ENCODE data around the gene HOXC12. TPM values are rescaled to one million over a fixed set of nuclear protein-coding genes. Genes with fewer than 3 reads are reported as not detected.

The HOXC12 gene
- total RNA-seq, 2 donors from 2014 or later, result not detected

GRCh38 chr12:53956251-53956887 is 1.7 kb downstream of the HOXC12 start:
- ATAC-seq (no peak), DNase-seq (ENCODE audit: low spot score) (no peak)
- Mint-ChIP-seq H3K27ac (no peak overlapping the region), H3K4me3 (no peak overlapping the region), H3K27me3 (peaks cover 56 to 75% of the 10 kb centered on the region in 2 donors), H3K4me1 (ENCODE audit: low read depth in 2 of 2) (peaks cover 26 to 32% of the 10 kb centered on the region in 2 donors), H3K9me3 (no peaks in the 10 kb centered on the region), H3K36me3 (peaks cover 5% of the 10 kb centered on the region)

- peaks cover 51 to 68% of the 10 kb centered on the region in 2 donors for H3K27me3 Mint-ChIP-seq
- no peak overlapping the region for H3K27ac Mint-ChIP-seq
- H3K9me3 Mint-ChIP-seq, result no peaks in the 10 kb centered on the region
- peaks cover 5% of the 10 kb centered on the region for H3K36me3 Mint-ChIP-seq
- ATAC-seq (no peak), DNase-seq (ENCODE audit: low spot score) (no peak)
- H3K4me1 Mint-ChIP-seq (ENCODE audit: low read depth in 2 of 2), result peaks cover 26 to 28% of the 10 kb centered on the region in 2 donors
- no peak overlapping the region for H3K4me3 Mint-ChIP-seq
Observed at GRCh38 chr12:53956914-53957536, 2.3 kb downstream of the HOXC12 start.

GRCh38 chr12:53958128-53958527 is 3.4 kb downstream of the HOXC12 start:
- DNase-seq (ENCODE audit: low spot score) (no peak), ATAC-seq (no peak)
- Mint-ChIP-seq H3K4me3 (no peak overlapping the region), H3K27me3 (peaks cover 55 to 71% of the 10 kb centered on the region in 2 donors), H3K4me1 (ENCODE audit: low read depth in 2 of 2) (peaks cover 27% of the 10 kb centered on the region in 2 donors), H3K27ac (no peak overlapping the region), H3K36me3 (peaks cover 5% of the 10 kb centered on the region), H3K9me3 (no peaks in the 10 kb centered on the region)

GRCh38 chr12:53959314-53959713 is 4.6 kb downstream of the HOXC12 start:
- Mint-ChIP-seq H3K36me3 (no peaks in the 10 kb centered on the region), H3K4me1 (ENCODE audit: low read depth in 2 of 2) (peaks cover 26 to 32% of the 10 kb centered on the region in 2 donors), H3K27me3 (peaks cover 54 to 71% of the 10 kb centered on the region in 2 donors), H3K27ac (no peak overlapping the region), H3K4me3 (no peak overlapping the region), H3K9me3 (no peaks in the 10 kb centered on the region)
- ATAC-seq (no peak), DNase-seq (ENCODE audit: low spot score) (no peak)

- Mint-ChIP-seq H3K4me1 (ENCODE audit: low read depth in 2 of 2) (peaks cover 31 to 38% of the 10 kb centered on the region in 2 donors), H3K36me3 (no peaks in the 10 kb centered on the region), H3K27me3 (peaks cover 61 to 81% of the 10 kb centered on the region in 2 donors), H3K27ac (no peak overlapping the region), H3K9me3 (no peaks in the 10 kb centered on the region), H3K4me3 (peak overlapping the region; percentile 3)
- DNase-seq (ENCODE audit: low spot score) (no peak), ATAC-seq (no peak)
Observed at GRCh38 chr12:53960187-53961024, 5.7 kb downstream of the HOXC12 start.

- peaks cover 61 to 81% of the 10 kb centered on the region in 2 donors for H3K27me3 Mint-ChIP-seq
- H3K27ac Mint-ChIP-seq, result no peak overlapping the region
- DNase-seq (ENCODE audit: low spot score) (no peak), ATAC-seq (peak in 1 of 2 donors; percentile 15)
- H3K4me3 Mint-ChIP-seq, result no peak overlapping the region
- H3K9me3 Mint-ChIP-seq, result no peaks in the 10 kb centered on the region
- no peaks in the 10 kb centered on the region for H3K36me3 Mint-ChIP-seq
- H3K4me1 Mint-ChIP-seq (ENCODE audit: low read depth in 2 of 2), result peaks cover 30 to 38% of the 10 kb centered on the region in 2 donors
Observed at GRCh38 chr12:53961025-53961761, 6.5 kb downstream of the HOXC12 start.

- H3K27ac Mint-ChIP-seq, result no peak overlapping the region
- no peaks in the 10 kb centered on the region for H3K36me3 Mint-ChIP-seq
- peaks cover 67 to 86% of the 10 kb centered on the region in 2 donors for H3K27me3 Mint-ChIP-seq
- peaks cover 35 to 37% of the 10 kb centered on the region in 2 donors for H3K4me1 Mint-ChIP-seq (ENCODE audit: low read depth in 2 of 2)
- no peak overlapping the region for H3K4me3 Mint-ChIP-seq
- ATAC-seq (no peak), DNase-seq (ENCODE audit: low spot score) (no peak)
- no peaks in the 10 kb centered on the region for H3K9me3 Mint-ChIP-seq
Observed at GRCh38 chr12:53963005-53963404, 8.3 kb downstream of the HOXC12 start.

- Mint-ChIP-seq H3K27ac (no peak overlapping the region), H3K27me3 (peaks cover 67 to 86% of the 10 kb centered on the region in 2 donors), H3K9me3 (no peaks in the 10 kb centered on the region), H3K36me3 (no peaks in the 10 kb centered on the region), H3K4me3 (peak overlapping the region; percentile 16), H3K4me1 (ENCODE audit: low read depth in 2 of 2) (peaks cover 35 to 37% of the 10 kb centered on the region in 2 donors)
- ATAC-seq (no peak), DNase-seq (ENCODE audit: low spot score) (no peak)
Observed at GRCh38 chr12:53963434-53964314, 9.0 kb downstream of the HOXC12 start.

GRCh38 chr12:53964315-53964713 is 9.6 kb downstream of the HOXC12 start:
- ATAC-seq (no peak), DNase-seq (ENCODE audit: low spot score) (no peak)
- peak overlapping the region; percentile 16 for H3K4me3 Mint-ChIP-seq
- no peaks in the 10 kb centered on the region for H3K9me3 Mint-ChIP-seq
- H3K27me3 Mint-ChIP-seq, result peaks cover 66 to 84% of the 10 kb centered on the region in 2 donors
- no peak overlapping the region for H3K27ac Mint-ChIP-seq
- no peaks in the 10 kb centered on the region for H3K36me3 Mint-ChIP-seq
- peaks cover 35 to 37% of the 10 kb centered on the region in 2 donors for H3K4me1 Mint-ChIP-seq (ENCODE audit: low read depth in 2 of 2)

GRCh38 chr12:53965281-53966084 is 10.8 kb downstream of the HOXC12 start:
- Mint-ChIP-seq H3K9me3 (no peaks in the 10 kb centered on the region), H3K36me3 (no peaks in the 10 kb centered on the region), H3K27me3 (peaks cover 61 to 81% of the 10 kb centered on the region in 2 donors), H3K4me3 (peak overlapping the region; percentile 26), H3K4me1 (ENCODE audit: low read depth in 2 of 2) (peaks cover 27 to 28% of the 10 kb centered on the region in 2 donors), H3K27ac (no peak overlapping the region)
- DNase-seq (ENCODE audit: low spot score) (no peak), ATAC-seq (no peak)

- Mint-ChIP-seq H3K36me3 (no peaks in the 10 kb centered on the region), H3K4me1 (ENCODE audit: low read depth in 2 of 2) (peaks cover 25 to 28% of the 10 kb centered on the region in 2 donors), H3K4me3 (peak overlapping the region; percentile 19), H3K9me3 (no peaks in the 10 kb centered on the region), H3K27ac (no peak overlapping the region), H3K27me3 (peaks cover 65 to 84% of the 10 kb centered on the region in 2 donors)
- ATAC-seq (no peak), DNase-seq (ENCODE audit: low spot score) (no peak)
Observed at GRCh38 chr12:53966085-53966384, 11.3 kb downstream of the HOXC12 start.

All from natural killer cell treated with Interleukin-12 subunit alpha and Interleukin-12 subunit beta and Interleukin-15 and Interleukin-18, amount 100 ng/mL, for 72 hours (primary cell).